GM18519 (cell line): ENCODE results near the gene BIK.

Experiments
- ATAC-seq: cut with Tn5 transposase; IDR thresholded peaks from one replicate; pipeline ENCODE4 v1.9.1; 2021; ENCODE audit warnings: mild to moderate bottlenecking, moderate library complexity; ENCODE audit not compliant: unreplicated experiment, low FRiP score

The BIK gene, protein sequence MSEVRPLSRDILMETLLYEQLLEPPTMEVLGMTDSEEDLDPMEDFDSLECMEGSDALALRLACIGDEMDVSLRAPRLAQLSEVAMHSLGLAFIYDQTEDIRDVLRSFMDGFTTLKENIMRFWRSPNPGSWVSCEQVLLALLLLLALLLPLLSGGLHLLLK

DNA sequence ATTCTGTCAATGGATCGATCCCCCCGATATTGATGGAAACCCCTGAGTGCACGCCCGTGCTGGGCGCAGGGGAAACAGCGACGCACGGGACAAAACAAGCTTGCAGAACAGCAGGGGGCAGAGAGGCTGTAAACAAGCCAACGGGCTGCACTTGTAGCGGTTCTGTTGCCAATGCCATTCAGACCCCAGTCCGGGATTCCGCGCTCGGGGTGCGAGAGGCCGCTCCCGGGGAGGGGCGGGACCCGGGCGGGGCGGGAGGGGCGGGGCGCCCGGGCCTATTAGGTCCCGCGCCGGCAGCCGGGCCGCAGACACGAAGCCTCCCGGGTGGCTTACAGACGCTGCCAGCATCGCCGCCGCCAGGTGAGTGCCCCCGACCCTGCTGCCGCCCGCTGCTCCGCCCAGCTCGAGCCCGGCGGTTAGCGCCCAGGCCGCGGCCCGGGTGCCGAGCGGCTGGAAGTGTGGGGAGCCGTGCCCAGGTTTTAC, at the start of gene BIK:
TSS of gene BIK (plus strand) at position 307 of the 483 bp plus-strand sequence. CDS start 13,273 bp downstream, outside the sequence.
- no peak for ATAC-seq

DNA sequence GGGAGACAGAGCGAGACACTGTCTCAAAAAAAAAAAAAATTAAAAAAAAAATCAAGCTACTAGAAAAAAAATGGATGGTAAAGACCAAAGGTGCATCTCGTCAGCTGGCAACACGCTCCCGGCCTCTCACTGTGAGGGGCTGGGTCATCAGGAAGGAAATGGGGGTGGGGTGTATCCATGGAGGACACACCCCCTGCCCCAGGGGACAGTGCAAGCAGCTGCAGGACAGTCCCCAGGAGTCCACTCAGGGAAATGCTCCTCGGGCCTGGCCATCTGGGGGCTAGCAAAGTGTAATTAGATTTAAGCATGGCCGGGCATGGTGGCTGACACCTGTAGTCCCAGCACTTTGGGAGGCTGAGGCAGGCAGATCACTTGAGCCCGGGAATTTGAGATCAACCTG, 44.4 kb upstream of the BIK start:
- no peak for ATAC-seq

DNA sequence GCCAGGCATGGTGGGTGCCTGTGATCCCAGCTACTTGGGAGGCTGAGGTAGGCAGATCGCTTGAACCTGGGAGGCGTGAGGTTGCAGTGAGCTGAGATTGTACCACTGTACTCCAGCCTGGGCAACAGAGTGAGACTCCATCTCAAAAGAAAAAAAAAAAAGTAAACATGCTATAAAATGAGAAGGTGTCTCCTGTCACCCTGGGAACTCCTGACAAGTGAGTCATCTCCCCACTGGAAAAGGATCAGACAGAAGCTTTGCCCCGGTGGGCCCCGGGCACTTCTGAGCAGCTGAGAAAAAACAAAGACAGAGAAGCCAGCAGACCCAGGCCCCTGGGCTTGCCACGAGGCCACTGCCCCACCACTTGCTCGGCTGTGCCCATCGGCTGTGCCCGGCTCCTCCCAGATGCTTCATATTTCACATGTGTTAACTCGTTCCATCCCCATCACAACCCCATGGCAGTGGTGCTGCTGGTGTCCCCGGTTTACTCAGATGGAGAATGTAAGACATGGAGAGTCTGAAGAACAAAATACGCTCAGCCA, 43.6 kb upstream of the BIK start:
- ATAC-seq = no peak

DNA sequence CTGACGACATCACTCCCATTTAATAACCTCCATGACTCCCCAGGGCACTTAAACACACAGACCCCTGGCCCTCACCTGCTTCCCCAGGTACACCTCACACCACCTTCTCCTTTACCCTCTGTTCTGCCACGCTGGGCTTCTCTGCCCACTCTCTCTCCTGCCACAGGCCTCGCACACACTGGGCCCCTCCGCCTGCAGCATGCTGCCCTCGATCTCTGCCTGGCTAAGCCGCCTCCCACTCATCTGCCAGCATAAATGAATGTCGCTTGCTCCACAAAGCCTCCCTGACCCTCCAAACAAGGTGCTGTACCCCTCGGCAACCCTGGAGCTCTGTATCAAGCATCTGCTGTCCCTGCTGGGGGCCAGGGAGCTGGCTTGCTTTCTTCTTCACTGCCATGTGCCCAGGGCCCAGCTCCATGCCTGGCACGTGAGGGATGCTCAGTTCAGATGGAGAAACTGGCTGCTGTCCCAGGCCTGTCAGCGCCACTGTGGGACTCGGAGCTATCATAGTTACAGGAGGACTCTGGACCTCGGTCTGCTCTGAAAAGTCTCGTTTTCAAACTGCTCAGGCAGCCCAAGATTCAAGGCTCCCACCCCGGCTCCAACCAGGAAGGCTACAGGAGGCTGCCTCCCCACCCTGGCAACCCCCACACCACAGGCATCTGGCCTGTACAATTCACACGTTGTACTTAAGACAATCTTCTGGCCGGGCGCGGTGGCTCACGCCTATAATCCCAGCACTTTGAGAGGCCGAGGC, 33.3 kb upstream of the BIK start:
- ATAC-seq = no peak

DNA sequence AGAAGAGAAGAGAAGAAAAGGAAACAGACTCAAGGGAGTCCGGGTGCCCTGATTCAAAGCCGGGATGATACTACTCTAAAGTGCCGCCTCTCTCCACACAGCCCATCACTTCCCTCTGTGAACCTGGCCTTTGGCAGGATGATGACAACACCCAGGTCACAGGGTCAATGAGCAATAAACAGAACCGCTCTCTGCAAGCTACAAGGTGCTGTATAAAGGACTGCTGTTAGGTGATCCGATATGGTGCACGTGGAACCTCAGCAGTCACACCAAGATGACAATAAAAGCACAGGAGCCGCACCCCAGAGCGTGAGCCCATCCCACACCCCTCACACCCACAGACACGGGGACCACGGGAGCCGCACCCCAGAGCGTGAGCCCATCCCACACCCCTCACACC, 32.0 kb upstream of the BIK start:
- ATAC-seq = no peak

DNA sequence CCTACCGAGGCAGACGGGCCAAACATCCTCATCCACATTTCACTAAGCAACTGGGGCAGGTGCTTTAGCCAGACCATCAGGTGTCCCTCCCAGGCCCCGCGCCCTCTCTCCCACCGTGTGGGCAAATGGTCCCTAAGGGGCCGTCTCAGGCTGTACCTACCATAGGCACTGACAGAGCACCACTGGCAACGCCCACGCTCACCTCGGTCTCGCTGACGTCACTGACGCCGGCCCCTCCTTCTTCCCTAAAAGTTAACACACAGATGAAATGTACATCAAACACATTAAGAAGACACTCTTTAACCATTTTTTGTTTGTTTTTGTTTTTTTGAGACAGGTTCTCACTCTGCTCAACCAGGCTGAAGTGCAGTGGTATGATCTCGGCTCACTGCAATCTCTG, 30.8 kb upstream of the BIK start:
- ATAC-seq = no peak

DNA sequence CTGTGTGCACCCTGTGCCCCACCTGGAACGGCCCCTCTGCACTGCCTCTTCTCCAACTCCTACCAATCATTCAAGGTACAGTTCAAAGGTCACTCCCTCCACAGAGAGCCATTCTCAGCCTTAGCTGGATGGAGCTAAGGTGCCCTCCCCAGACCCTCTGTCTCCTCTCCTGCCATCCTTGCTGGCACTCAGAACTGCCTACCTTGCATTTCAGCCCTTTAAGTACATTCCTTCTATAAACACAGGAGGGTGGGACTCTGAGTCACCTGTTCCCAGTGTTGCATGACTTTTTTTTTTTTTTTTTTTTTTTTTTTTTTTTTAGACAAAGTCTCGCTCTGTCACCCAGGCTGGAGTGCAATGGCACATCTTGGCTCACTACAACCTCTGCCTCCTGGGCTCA, 29.9 kb upstream of the BIK start:
- no peak for ATAC-seq

DNA sequence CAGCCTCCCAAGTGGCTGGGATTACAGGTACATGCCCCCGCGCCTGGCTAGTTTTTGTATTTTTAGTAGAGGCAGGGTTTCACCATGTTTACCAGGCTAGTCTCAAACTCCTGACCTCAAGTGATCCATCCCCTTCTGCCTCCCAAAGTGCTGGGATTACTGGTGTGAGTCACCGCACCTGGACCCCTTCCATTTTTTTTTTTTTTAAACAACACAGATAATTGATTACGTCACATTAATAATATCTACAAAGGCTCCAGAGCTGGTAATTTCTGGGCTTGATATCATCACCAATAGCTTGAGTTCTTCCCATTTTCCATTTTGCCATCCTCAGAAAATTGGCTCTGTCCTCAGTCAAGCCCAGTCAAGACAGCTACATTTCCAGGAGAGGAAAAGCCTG, 28.6 kb upstream of the BIK start:
- no peak for ATAC-seq

DNA sequence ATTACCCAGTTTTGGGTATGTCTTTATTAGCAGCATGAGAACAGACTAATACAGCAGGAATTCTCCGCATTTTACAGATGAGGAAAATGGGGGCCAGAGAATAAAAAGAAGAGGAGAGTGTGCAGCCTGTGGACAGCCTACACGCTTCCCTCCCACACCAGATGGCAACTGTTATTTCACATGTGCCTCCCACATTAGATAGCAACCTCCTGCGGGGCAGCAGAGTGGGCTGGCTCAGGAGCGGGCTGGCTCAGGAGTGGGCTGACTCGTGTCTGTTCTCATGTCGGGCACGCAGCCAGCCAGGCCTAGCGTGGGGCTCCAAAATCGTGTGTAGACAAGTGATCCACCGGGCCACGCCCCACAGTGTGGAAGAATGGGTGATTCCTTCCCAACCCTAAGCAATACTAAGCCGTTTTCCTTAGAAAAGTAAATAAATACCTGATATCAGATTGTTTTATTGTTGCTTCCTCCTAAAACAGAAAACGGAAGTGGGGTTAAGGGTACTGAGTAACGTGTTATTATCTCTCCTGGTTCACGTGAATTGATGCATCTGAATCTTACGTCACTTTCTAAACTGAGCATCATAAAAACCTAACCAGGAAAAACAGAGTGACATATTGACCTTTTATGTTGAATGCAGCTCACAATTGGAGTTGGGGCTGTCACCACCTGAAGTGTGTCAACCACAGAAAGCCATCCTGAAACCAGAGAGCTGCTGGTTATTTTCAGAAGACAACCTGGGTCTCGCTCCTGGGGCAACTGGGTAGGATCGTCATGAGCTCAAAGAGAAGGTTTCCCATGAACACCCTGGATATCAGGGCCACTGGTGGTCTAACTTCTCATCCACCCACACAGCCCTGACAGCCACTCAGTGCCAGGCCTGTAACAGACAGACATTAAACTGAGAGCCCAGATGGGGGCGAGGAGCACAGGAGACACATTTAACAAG, 24.6 kb upstream of the BIK start:
- ATAC-seq = no peak

DNA sequence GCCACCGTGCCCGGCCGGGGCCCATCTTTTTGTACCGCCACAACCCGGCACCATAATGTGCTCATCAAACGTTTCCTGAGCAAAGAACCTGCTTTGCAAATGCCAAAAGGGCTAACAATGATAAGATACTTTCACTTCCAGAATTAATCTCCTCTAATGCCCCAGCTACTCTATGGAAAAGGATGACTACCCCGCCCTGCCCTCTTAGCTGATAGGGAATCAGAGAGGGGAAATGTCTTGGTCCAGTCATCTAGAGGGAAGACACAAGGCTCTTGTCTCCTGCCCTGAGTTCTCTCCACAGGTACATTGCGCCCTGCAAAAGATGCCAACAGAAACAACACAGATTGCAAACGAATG, 21.9 kb upstream of the BIK start:
- no peak for ATAC-seq

DNA sequence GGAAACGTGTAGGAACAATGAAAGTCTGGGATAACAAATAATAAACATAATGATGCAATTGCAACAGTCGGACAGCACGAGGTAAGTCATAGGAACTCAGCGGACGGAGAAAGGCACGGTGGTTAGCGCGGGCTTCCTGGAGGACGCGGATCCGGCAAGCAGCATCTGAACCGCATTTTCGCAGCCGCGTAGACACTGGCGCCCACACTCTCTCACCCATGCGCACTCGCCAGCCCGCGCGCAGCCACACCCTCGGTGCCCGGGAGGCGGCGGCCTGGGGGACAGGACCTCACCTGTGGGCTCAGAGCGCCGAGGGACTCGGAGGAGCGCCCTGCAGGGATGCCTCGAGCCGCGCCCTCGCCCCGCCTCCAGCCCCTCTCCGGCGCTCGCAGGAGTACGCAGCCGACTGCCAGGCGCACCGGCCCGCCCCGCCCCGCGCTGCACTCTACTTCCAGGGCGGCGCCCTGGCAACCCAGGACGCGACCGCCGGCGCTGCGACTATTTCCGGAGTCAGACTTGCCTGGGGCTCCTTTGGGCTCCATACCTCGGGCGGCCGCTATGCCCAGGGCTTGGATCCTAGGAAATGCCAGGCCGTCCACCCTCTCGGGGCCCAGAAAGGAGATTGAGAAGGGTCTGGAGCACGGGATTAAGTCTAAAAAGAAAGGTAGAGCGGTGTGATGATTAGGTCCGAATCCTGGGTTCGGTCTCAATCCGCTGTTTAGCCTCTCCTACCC, 21.4 kb upstream of the BIK start, which contains the start of gene TTLL1:
TSS of gene TTLL1 (minus strand) at position 408 of the 734 bp plus-strand sequence. CDS start 13,805 bp downstream, outside the sequence.
- ATAC-seq = peak; percentile 62

DNA sequence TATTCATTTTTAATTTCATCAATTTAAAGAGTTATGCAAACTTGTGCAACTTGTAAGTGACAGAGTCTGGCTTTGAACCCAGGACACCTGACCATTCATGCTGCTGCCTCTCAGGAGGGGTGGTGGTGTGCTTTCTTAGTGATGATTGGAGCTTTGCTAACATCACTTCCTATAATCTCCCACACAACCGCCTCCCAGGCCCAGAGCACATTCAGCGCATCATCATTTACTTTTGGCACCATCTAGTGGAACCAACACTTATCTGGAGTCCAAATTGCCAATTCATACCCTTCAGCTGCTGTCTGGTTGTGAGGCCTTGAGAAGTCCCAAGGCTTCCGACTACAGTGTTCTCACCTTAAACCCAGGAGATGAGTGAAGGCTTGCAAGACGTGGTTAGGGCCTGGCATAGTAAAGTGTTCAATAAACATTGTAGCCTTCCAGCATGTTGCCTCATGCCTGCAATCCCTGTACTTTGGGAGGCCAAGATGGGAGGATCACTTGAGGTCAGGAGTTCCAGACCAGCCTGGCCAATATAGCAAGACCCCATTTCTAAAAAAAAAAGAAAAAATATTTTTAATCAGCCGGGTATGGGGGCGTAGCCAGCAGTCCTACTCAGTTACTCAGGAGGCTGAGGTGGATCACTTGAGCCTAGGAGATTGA, 20.3 kb upstream of the BIK start:
- ATAC-seq = no peak

DNA sequence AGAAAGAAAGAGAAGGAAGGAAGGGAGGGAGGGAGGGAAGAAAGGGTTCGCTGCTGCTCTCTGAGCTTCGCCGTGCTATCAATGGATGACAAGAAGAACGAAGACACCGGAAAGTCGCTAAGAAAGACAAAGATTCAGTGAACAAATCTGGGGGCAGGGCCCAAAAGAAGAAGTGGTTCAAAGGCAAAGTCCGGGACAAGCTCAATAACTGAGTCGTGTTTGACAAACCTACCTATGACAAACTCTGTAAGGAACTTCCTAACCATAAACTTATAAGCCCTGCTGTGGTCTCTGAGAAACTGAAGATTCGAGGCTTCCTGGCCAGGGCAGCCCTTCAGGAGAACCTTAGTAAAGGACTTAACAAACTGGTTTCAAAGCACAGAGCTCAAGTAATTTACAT, 18.5 kb upstream of the BIK start:
- ATAC-seq = no peak

DNA sequence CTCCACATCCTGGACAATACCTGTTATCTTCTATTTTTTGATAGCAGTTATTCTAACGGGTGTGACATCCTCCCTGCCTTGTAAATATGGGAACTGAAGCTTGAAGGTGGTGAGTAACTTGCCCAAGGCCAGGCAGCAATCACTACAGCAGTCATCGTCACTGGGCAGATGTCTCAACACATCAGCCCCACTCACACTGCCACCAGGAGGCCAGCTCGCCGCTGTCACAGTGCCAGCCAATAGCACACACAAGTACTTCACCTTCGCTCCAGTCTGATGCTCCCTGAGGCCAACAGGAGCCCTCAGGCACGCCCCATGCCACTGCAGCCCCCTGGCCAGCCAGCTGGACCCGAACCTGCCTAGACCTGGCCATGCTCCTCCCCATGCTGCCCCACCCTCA, 16.5 kb upstream of the BIK start:
- ATAC-seq = no peak

DNA sequence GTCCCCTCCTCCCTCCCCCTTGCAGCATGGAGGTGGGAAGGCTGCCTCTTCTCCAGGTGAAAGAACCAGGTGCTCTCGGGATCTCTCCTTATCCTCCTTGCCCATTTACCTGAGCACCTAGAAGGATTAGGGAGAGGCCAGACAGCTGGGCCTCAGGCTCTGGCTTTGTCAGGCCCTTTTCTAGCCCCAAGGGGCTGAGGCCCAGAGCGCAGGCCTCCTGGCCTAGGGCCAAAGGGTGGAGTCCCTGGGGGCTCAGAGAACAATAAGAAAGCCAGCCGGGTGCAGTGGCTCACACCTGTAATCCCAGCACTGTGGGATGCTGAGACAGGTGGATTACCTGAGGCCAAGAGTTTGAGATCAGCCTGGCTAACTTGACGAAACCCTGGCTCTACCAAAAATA, 16.0 kb upstream of the BIK start:
- no peak for ATAC-seq

DNA sequence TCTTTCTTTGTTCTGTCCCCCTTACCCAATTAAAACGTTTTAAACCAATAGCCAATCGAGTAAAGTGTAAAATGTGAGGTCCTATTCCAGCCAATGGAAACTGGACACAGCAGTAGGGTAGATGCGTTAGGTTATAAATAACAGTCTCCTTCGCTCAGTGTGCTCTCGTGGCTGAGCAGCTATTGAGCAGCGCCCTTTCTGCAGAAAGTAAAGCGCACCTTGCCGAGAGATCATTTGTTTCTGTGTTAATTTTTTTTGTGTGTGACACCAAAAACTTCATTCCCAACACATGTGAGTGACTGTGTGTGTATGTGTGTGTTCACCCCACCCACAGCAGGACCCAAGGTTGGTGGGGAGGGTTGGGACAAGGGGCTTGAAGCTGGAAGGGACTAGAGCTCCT, 14.1 kb upstream of the BIK start:
- ATAC-seq = no peak

DNA sequence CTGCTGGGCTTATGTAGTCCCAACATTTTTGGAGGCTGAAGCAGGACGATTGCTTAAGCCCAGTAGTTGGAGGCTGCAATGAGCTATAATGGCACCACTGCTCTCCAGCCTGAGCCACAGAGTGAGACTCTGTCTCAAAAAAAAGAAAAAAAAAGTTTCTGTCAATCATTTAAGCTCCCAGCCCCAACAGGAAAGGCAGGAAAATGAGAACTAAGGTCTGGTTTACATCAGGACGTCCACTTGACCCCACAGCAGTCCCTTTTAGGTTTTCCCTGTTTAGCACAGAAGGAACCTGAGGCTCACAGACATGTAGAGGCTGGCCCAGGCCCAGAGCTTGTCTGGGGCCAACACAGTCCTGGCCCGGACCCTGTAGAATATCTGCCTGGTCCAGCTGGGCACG, 12.2 kb upstream of the BIK start:
- ATAC-seq = no peak

DNA sequence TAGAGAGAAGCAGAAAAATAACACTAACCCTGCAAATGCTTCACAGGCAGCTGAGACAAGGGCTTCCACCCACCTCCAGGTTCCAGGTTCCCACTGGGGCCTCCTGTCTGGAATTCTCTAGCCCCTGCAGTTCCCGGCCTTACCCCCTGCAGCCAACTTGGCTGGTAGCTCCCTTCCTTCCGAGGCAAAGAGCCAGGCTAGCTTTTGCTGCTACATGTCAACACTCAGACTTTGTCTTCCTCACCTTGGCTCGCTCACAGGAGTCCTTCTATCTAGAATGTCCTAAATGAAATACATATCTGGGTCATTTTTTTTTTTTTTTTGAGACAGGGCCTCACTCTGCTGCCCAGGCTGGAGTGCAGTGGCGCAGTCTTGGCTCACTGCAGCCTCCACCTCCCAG, 11.5 kb upstream of the BIK start:
- no peak for ATAC-seq

DNA sequence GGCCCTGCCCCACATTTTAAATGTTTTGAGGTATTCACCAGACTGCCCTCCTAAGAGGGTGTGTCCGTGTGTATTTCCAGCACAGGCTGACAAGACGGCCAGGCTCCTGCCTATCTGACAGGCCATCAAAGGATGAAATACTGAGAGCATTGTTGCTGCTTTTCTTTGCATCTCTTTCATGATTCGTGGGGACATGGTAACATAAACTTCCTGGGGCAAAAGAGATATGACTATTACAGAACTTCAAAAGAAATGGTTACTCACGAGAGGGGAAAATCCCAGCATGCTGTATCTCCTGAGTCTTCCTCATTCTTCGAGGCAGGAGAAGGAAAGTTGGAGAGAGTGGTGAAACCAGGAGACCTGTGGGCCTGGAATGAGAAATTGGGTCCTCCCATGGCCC, 10.3 kb upstream of the BIK start:
- ATAC-seq = no peak

DNA sequence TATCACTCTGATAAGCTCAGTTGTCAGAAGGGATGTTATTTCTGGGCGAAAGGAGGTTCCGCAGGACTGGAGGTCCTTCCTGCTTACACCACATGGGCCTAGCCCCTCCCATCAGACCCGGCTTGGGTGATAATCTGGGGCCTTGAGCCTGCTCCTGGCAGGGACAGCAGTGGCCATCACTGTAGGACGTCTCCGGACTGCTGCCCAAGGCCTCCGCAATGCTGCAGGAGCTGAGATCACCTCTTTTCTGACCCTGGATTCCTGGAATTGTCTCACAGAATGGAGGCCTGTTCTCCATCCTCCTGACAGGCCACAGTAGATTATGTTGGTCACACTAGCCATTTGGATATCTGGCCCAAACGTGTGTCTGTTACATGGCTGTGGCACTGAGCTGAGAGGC, 9.2 kb upstream of the BIK start:
- ATAC-seq = no peak
